NT2/D1 (cell line): ENCODE results near the gene NUBP2.
A peak's percentile ranks its signal among the peaks of the same experiment; 100 is the strongest.
"Not testable (repeated sequence)": the region's sequence is repeated elsewhere in the genome, so short reads cannot be mapped to it uniquely, and the experiment has no call there.

Experiments used
- DNase-seq: peaks from one replicate; pipeline ENCODE4 v3.0.0-alpha.2; 2011; ENCODE audit warnings: low read depth, low spot score
- H3K27me3 ChIP-seq: 2 replicates; pipeline ENCODE4 v1.6.0; 2011; ENCODE audit warnings: mild to moderate bottlenecking; ENCODE audit not compliant: insufficient read length, insufficient read depth
- H3K36me3 ChIP-seq: 2 replicates; pipeline ENCODE4 v1.6.1; 2011; ENCODE audit warnings: mild to moderate bottlenecking, low read length, mixed read lengths; ENCODE audit not compliant: insufficient read depth, insufficient read length
- H3K4me1 ChIP-seq: 2 replicates; pipeline ENCODE4 v1.5.1; 2011; ENCODE audit not compliant: insufficient read depth, insufficient read length
- H3K4me3 ChIP-seq: 2 replicates; pipeline ENCODE4 v1.5.1; 2011; ENCODE audit warnings: low read depth; ENCODE audit not compliant: insufficient read length
- H3K9ac ChIP-seq: 2 replicates; pipeline ENCODE4 v1.6.0; 2011; ENCODE audit warnings: low read depth; ENCODE audit not compliant: insufficient read length
- H3K9me3 ChIP-seq: 2 replicates; pipeline ENCODE4 v1.5.1; 2011; ENCODE audit warnings: mild to moderate bottlenecking, low read length; ENCODE audit not compliant: insufficient read depth
- SUZ12 ChIP-seq: IDR thresholded peaks from 2 replicates; pipeline ENCODE4 v1.6.1; 2011; ENCODE audit not compliant: insufficient read length, insufficient read depth; ENCODE audit errors: extremely low read depth
- YY1 ChIP-seq: IDR thresholded peaks from 2 replicates; pipeline ENCODE4 v1.6.1; 2011; ENCODE audit not compliant: insufficient read length, insufficient read depth
- ZNF274 ChIP-seq: IDR thresholded peaks from 2 replicates; pipeline ENCODE4 v1.6.1; 2011; ENCODE audit warnings: mild to moderate bottlenecking, low read depth, low read length

The NUBP2 gene

DNA sequence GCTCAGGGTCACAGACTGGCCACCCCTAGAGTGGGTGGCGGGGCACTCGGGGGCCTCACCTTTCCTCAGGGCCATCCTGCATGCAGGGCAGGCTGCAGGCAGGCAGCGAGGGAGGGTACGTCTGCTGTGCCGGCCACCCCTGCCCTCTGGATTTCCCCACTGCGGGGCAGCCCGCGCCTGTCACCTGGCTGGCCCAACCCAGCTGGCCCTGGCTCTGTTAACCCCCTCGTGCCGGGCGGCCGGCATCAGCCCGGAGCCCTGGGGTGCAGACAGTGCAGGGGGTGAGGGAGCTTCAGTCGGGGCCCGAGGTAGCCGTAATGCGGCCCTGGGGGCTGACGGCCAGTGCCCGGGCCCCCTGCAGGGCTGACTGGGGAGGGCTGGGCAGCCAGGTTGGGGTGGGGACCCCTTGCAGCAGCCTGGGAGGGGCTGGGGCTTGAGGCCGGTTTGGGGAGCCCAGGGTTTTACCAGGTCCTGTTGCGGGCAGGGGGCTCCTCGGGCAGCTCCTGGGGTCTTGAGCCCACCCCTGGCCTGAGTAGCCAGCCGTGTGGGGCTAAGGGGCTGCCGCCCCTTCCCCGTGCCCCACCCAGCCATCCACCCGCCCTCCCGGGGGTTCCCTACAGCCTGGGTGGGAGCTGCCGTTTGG is 10.9 kb downstream of the NUBP2 start, which contains the start of gene IGFALS:
Gene IGFALS, minus strand, starts transcription at position 128 of the 643 bp plus-strand sequence. Its CDS starts 53 bp downstream, at position 75.
- peaks cover 2% of the 10 kb centered on the region for H3K4me1 ChIP-seq
- H3K27me3 ChIP-seq: no peaks in the 10 kb centered on the region
- no peak for TF ChIP-seq YY1
- TF ChIP-seq ZNF274: no peak
- no peak for TF ChIP-seq SUZ12
- no peak within 1 kb of the TSS for H3K4me3 ChIP-seq
- peaks cover 19% of the 10 kb centered on the region for H3K9me3 ChIP-seq
- DNase-seq: no peak
- H3K36me3 ChIP-seq: peaks cover 39% of the 10 kb centered on the region
- peak within 1 kb of the TSS; percentile 10 for H3K9ac ChIP-seq

DNA sequence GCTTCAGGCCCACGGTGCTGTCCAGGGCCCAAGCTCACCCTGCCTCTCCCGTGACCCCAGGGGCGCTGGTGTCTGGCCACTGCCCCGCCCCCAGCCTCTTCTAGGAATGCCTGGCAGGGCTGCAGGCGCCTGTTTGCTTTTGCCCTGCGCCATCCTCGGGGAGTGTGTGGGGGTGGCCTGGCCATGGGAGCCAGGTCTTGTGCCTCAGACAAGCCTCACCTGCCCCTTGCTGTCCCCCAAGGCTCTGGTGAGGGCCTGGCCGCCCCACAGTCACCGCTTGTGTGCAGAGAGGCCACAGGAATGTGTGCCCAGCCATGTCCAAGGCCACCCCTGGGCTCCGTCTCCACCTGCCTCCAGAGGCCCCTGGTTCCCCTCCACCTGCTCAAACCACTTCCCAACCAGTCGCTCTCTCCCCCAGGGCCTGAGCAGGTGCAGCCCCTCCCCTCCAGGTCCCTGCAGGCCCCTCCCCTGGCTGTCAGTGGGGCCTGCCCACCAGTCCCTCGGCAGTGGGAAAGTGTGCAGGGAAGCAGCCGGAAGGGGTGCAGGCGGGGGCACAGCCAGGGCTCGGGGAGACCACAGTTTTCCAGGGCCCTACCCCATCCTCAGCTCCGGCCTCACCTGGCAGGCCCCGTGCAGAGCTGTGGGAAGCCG is 11.6 kb downstream of the NUBP2 start:
- Histone ChIP-seq H3K9ac (peak overlapping the region; percentile 10), H3K9me3 (peaks cover 26% of the 10 kb centered on the region), H3K27me3 (no peaks in the 10 kb centered on the region), H3K4me1 (peaks cover 2% of the 10 kb centered on the region), H3K36me3 (peaks cover 33% of the 10 kb centered on the region), H3K4me3 (no peak overlapping the region)
- TF ChIP-seq SUZ12: no peak
- no peak for TF ChIP-seq YY1
- no peak for TF ChIP-seq ZNF274
- DNase-seq: no peak

DNA sequence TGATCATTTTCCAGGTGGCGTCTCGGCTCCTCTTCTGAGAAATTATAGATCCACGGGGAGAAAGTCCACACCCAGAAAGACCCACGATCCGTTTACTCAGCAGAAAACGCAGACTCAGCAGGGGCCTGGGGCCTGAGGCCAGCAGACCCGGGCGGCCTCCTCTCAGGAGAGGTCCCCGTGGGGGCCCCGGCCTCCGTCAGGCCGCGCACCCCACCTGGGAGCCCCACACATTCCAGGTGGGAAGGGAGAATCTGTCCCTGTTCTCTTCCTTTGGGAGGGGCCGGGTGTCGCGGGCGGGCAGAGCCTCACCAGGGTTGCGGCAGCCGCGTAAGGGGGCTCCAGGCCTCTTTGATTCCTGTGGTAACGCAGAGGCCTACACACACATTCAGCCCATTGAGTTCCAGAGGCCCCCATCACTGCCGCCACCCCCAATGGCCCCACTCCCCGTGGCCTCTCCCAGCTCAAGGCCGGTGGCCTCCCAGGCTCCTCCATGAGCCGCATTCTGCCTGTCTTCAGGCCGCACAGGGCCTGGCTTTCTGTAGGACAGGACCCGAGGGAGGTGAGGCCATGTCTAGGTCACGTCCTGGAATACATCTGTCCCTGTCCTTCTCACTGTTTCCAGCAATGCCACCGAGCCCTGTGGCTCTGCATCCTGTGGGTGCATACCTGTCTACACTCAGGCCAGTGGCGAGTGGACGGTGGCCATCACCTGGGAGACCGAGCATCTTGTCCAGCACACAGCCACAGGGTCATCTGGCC is 12.3 kb downstream of the NUBP2 start:
- Histone ChIP-seq H3K9ac (no peak overlapping the region), H3K4me1 (peaks cover 2% of the 10 kb centered on the region), H3K9me3 (peaks cover 33% of the 10 kb centered on the region), H3K27me3 (no peaks in the 10 kb centered on the region), H3K36me3 (peaks cover 26% of the 10 kb centered on the region), H3K4me3 (no peak overlapping the region)
- no peak for DNase-seq
- TF ChIP-seq YY1 (no peak), ZNF274 (no peak), SUZ12 (no peak)

DNA sequence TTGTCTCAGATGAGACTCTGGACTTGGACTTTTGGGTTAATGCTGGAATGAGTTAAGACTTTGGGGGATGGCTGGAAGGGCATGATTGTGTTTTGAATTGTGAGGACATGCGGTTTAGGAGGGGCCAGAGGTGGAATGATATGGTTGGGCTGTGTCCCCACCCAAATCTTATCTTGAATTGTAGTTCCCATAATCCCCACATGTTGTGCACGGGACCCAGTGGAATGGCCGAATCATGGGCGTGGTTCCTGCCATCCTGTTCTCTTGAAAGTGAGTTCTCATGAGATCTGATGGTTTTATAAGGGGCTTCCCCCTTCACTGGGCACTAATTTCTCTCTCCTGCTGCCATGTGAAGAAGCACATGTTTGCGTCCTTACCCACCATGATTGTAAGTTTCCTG is 16.5 kb downstream of the NUBP2 start:
- H3K9me3 ChIP-seq: peaks cover 41% of the 10 kb centered on the region
- not testable (repeated sequence) for DNase-seq, H3K27me3 ChIP-seq, H3K4me3 ChIP-seq, H3K9ac ChIP-seq, H3K36me3 ChIP-seq, H3K4me1 ChIP-seq

DNA sequence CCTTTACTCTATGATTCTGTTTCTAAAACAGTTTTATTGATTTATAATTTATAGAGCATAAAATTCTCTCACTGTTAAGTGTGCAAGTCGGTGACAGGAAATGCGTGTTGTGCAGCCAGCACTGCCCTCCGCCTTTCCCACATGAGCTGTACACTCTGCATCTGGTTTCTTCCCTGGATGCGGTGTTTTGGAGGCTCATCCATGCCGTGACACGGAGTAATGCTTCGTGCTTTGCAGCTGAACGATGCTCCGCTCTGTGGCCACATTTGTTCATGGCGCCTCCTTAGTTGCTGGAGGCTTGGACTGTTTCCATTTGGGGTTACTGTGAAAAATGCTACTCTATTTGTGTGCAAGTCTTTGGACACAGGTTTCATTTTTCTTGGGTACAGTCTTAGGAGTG is 17.9 kb downstream of the NUBP2 start:
- Histone ChIP-seq H3K36me3 (peaks cover 15% of the 10 kb centered on the region), H3K9ac (no peak overlapping the region), H3K27me3 (no peaks in the 10 kb centered on the region), H3K9me3 (peaks cover 41% of the 10 kb centered on the region), H3K4me3 (no peak overlapping the region), H3K4me1 (no peaks in the 10 kb centered on the region)
- DNase-seq: no peak
- TF ChIP-seq ZNF274 (no peak), YY1 (no peak), SUZ12 (no peak)

DNA sequence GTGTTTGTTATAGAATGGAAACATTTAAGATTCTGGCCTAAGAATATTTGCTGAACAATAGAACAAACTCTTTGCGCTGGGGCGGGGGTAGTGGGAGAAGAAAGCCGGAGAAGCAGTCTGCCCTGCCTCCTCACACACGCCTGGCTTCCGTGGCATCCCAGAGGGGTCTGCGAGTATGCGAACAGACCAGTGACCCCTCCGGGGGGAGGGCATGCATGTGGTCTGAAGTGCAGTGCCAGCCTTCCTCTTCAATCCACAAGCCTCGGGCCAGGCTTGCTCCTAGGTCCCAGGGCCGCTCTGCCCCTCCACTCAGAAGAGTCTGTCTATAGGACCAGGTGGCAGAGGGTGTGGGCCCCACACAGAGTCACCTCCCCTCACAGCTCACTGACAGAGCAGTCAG is 24.9 kb downstream of the NUBP2 start:
- no peaks in the 10 kb centered on the region for H3K27me3 ChIP-seq
- no peak for DNase-seq
- H3K9me3 ChIP-seq: no peaks in the 10 kb centered on the region
- H3K4me3 ChIP-seq: no peak overlapping the region
- H3K4me1 ChIP-seq: no peaks in the 10 kb centered on the region
- no peak overlapping the region for H3K9ac ChIP-seq
- H3K36me3 ChIP-seq: peaks cover 32% of the 10 kb centered on the region
- TF ChIP-seq ZNF274 (no peak), SUZ12 (no peak)

DNA sequence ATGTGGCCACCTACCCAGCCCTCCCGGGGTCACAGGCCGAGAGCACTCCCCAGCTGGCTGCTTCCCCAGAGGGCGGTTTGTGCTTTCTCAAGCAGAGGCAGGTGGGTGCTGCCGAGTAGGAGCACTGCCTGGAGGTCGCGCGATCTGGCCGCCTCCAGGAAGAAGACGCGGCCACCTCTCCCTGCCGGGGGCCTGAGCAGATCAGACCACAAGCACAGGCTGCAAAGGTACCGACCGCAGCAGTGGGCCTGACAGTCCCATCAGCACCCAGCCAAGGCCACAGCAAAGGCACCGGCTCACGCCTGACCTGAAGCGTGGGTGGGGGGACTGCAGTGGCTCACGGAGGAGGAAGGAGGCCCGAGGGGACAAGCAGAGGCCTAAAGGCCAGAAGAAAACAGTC is 25.9 kb downstream of the NUBP2 start:
- Histone ChIP-seq H3K36me3 (peaks cover 32% of the 10 kb centered on the region), H3K9me3 (no peaks in the 10 kb centered on the region), H3K4me3 (no peak overlapping the region), H3K4me1 (no peaks in the 10 kb centered on the region), H3K27me3 (no peaks in the 10 kb centered on the region), H3K9ac (no peak overlapping the region)
- TF ChIP-seq YY1 (no peak), ZNF274 (no peak), SUZ12 (no peak)
- DNase-seq: no peak
